Mucosa of gallbladder (tissue), 1 donor: ENCODE data around the gene RBBP6. TPM values are rescaled to one million over a fixed set of nuclear protein-coding genes. Genes with fewer than 3 reads are reported as not detected.
"Not testable (repeated sequence)": the region's sequence is repeated elsewhere in the genome, so short reads cannot be mapped to it uniquely, and the experiment has no call there.

ENCODE experiments used
- DNase-seq: peaks from one replicate; pipeline ENCODE4 v3.0.0-alpha.2; 2020; ENCODE audit warnings: low spot score
- total RNA-seq: library from RNA; stranded (reverse); gene quantifications from one replicate; pipeline ENCODE4 v1.2.1, GENCODE V29; 2021
- donor health status: DM: no; HTN: no; CAD: no.

Gene RBBP6
- total RNA-seq, 1 donor from 2014 or later = 39.1 TPM

DNA sequence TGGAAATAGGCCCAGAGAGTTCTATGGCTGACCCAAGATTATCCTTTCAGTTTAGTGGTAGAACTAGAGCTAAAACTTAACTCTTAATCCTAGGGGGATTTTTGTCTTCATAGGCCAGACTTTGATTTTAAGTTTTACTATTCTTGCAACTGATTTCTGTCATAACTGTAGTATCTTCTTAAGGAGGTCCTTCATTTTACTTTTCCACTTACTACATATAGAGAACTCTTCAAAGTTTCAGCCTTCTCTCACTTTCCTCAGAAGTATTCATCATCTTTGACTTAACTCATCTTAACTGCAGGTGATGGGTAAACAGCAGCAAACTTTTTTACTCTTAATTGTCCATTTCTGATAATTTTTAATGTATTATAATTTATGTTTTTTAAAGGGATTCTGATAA, 23.4 kb downstream of the RBBP6 start:
- DNase-seq = no peak

DNA sequence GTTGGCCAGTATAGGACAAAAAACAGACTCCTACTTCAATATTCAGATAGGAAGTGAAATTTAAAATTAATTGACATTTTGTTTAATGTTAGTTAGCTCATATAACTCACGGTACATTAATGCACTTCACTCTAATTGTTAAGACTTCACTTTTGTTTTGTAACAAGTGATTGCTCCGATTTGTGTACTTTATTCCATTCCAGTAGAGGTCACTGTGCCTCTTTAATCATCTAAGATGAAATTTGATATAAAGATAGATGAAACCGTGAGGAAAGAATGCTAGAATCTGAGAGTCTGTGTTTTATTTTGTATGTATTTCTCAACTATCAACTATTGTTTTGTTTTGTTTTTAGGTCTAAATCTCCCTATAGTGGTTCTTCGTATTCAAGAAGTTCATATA, 29.0 kb downstream of the RBBP6 start:
- no peak for DNase-seq

DNA sequence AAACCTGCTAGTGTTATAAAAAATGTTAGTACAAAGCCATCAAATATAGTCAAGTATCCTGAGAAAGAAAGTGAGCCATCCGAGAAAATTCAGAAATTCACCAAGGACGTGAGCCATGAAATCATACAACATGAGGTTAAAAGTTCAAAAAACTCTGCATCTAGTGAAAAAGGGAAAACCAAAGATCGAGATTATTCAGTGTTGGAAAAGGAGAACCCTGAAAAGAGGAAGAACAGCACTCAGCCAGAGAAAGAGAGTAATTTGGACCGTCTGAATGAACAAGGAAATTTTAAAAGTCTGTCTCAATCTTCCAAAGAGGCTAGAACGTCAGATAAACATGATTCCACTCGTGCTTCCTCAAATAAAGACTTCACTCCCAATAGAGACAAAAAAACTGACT, 31.7 kb downstream of the RBBP6 start:
- DNase-seq = no peak

DNA sequence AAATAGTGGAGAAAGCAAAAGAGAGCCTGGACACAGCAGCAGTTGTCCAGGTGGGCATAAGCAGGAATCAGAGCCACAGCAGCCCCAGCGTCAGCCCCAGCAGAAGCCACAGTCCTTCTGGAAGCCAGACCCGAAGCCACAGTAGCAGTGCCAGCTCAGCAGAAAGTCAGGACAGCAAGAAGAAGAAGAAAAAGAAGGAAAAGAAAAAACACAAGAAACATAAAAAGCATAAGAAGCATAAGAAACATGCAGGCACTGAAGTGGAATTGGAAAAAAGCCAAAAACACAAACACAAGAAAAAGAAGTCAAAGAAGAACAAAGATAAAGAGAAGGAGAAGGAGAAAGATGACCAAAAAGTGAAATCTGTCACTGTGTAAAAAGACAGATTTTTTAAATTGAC, 32.7 kb downstream of the RBBP6 start:
- no peak for DNase-seq

DNA sequence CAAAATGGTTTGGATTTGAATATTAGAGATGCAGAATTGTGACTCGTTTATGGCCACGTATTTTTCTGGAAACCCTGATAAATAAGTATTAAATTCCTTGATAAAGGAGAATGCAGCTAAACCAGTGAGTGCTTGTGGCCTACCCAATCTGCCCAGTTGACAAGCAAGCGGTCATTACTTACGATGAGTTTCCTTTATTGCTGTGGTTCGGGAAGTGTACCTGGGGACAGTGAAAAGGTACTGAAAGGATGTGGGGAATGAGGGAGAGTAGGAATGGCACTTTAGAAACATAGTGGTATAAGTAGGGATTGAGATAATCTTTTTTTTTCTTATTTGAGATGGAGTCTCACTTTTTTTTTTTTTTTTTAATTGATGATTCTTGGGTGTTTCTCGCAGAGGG, 33.8 kb downstream of the RBBP6 start:
- DNase-seq = no peak

DNA sequence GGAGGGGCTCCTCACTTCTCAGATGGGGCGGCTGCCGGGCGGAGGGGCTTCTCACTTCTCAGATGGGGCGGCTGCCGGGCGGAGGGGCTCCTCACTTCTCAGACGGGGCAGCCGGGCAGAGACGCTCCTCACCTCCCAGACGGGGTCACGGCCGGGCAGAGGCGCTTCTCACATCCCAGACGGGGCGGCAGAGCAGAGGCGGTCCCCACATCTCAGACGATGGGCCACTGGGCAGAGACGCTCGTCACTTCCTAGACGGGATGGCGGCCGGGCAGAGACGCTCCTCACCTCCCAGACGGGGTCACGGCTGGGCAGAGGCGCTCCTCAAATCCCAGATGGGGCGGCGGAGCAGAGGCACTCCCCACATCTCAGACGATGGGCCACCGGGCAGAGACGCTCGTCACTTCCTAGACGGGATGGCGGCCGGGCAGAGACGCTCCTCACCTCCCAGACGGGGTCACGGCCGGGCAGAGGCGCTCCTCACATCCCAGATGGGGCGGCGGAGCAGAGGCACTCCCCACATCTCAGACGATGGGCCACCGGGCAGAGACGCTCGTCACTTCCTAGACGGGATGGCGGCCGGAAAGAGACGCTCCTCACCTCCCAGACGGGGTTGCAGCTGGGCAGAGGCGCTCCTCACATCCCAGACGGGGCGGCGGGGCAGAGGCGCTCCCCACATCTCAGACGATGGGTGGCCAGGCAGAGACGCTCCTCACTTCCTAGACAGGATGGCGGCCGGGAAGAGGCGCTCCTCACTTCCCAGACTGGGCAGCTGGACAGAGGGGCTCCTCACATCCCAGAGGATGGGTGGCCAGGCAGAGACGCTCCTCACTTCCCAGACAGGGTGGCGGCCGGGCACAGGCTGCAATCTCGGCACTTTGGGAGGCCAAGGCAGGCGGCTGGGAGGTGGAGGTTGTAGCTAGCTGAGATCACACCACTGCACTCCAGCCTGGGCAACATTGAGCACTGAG, 35.4 kb downstream of the RBBP6 start:
- not testable (repeated sequence) for DNase-seq

DNA sequence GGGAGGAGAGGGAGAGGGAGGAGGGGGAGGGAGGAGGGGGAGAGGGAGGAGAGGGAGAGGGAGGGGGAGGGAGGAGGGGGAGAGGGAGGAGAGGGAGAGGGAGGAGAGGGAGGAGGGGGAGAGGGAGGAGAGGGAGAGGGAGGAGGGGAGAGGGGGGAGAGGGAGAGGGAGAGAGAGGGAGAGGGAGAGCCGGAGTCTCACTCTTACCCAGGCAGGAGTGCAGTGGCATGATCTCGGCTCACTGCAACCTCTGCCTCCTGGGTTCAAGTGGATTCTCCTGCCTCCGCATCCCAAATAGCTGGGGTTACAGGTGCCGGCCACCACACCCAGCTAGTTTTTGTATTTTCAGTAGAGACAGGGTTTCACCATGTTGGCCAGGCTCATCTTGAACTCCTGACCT, 36.4 kb downstream of the RBBP6 start:
- DNase-seq = not testable (repeated sequence)

DNA sequence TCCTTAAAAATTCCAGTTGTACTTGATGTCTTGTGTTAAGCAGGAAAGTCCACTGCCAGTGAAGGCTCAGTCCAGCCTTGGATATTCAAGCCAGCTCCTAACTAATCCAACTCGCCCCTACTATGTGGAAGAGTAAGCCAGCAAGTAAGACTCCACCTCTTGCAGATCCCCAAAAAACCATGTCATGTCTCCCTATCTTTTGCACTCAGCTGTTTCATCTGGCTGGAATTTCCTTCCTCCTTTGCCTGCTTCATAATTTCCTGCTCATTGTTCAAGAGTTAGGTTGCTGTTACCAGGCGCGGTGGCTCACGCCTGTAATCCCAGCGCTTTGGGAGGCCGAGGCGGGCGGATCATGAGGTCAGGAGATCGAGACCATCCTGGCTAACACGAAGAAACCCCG, 37.8 kb downstream of the RBBP6 start:
- no peak for DNase-seq

DNA sequence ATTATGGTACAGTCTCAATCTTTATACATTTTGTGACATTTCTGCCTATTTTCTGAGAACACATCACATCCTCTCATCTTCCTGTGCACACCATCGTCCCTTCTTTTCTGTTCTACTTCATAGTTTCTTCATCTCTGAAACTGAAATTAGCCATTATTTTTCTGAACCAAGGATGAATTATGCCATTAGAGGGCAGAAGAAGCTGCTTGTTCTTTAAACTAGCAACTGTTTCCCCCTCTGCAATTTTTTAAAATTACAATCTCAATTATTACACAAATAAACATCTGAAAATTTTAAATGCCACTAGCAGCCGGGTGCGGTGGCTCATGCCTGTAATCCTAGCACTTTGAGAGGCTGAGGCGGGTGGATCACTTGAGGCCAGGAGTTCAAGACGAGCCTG, 41.3 kb downstream of the RBBP6 start:
- DNase-seq = no peak

DNA sequence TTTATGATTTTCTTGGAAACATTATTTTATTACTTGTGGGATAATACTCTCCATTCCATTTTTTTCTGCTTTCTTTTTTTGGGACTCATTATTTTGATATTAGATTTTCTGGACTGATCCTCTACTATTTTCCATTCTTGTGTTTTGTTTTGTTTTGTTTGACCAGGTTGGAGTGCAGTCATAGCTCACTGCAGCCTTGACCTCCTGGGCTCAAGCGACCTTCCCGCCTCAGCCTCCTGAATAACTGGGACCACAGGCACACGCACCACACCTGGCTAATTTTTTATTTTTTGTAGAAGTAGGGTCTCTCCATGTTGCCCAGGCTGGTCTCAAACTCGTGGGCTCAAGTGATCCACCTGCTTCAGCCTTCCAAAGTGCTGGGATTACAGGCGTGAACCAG, 44.1 kb downstream of the RBBP6 start:
- DNase-seq = no peak

DNA sequence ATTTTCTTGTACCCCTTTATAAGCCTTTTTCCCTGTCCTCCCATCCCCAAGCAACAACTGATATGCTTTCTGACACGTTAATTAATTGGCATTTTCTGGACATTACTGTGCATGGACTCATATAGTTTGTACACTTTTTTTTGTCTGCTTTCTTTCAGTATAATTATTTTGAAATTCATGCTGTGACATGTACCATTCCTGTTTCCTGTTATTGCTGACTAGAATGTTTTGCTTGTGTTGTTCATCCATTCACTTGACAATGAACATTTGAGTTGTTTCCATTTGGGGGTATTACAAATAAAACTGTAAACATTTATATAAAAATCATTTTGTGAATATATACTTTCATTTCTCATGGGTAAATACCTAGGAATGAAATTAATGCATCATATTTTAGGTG, 50.6 kb downstream of the RBBP6 start:
- DNase-seq = no peak

DNA sequence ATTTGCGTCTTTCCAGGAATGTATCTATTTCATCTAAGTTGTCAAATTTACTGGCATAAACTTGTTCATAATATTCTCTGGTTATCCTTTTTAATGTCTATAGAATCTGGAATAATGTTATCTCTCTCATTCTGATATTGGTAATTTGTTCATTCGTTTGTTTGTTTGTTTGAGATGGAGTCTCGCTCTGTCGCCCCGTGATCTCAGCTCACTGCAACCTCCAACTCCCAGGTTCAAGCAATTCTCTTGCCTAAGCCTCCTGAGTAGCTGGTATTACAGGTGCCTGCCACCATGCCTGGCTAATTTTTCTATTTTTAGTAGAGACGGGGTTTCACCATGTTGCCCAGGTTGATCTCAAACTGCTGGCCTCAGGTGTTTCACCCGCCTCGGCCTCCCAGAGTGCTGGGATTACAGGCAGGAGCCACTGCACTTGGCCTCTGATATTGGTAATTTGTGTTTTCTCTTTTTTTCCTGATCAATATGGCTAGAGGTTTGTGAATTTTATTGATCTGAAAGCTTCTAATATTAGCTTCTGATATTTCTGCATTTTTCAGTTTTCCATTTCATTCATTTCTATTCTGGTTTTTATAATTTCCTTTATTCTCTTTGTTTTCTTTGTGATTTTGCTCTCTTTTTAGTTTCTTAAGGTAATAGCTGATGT, 59.5 kb downstream of the RBBP6 start:
- no peak for DNase-seq

DNA sequence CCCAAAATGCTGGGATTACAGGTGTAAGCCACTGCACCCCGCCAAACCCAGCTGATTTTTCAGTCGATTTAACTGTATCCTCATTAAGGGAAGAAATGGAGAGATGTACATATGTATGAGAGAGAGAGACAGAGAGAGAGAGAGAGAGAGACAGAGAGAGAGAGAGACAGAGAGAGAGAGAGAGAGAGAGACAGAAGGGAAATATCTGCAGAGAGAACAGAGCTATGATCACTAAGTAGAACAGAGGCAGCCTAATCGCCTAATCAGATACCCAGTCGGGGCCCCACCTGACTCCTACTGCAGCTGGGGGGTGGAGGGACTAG, 70.0 kb downstream of the RBBP6 start:
- DNase-seq = no peak

DNA sequence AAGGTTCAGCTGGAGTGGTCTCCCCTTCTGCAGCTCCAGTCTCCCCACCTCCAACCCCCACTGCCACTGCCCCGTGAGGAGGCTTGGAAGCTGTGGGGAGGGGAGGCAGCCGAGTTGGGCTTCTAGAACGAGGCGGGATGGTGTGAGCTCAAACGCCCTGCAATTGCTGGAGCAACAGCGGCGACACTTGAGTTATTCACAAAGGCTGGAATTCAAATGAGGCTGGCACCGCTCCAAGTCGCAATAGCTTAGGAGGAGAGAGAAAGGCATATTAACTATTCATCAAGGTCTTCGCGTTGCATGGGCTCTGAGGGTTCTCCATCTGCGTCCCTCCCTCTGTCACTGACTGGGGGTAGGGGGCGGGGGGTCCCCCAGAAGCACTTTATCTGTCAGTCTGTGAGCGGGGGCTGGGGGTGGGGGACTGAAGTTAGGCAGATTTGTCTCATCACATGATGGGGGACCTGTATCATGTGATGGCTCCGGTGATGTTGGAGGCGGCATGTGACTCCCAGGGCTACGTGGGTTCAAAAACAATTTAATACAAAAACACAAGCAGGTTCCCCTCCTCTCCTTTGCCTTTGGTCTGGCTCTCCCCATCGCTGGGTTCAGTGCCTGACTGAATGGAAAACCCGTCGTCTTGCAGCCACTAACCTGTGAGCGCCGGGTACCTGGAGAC, 70.5 kb downstream of the RBBP6 start:
- DNase-seq = peak; percentile 15

DNA sequence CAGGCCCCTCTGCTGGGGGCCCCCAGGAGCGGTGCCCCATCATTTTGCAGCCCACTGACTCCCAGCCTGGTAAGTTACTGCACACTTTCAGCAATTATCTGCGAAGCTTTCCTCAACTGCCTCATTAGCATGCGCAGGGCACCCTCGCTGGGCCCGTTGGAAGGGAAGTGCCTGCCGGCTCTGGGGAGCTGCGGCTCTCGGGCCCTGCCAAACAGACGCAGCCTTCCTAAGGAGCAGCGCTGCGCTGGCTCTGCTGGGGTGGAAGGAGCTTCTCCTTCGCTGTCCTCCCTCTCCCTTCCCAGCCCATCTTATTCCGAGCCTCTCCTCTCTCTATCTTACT, 71.0 kb downstream of the RBBP6 start:
- DNase-seq = peak; percentile 12

DNA sequence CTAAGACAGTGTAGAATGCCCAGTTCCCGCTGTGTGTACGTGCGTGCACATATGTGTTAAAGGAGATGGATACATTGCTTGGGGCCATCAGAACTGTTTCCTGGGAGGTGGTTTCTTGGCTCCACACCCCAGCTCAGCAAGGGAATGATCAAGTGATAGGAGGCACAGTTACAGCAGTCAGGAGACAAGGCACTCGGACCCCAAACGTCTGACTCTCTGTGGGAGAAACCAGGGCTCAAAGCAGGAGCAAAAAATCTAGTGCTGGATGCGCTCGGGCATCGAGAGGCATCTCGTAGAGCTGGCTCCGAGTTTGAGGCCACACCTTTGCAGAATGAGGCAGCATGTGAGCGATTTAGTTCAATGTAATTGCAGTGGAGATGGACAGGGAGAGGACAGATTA, 71.9 kb downstream of the RBBP6 start:
- no peak for DNase-seq

DNA sequence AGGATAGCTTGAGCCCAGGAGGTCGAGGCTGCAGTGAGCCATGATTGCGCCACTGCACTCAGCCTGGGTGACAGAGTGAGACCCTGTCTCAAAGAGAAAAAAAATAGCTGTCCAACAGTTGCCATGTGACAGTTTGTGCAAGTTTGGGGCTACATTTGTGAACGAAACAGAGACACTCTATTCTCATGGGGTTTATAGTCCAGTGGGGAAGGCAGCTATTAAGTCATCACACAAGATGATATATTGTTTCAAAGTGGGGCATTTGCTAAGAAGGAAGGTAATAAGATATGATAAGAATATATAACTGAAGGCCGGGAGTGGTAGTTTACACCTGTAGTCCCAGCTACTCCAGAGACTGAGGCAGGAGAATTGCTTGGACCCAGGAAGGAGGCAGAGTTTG, 73.3 kb downstream of the RBBP6 start:
- no peak for DNase-seq

DNA sequence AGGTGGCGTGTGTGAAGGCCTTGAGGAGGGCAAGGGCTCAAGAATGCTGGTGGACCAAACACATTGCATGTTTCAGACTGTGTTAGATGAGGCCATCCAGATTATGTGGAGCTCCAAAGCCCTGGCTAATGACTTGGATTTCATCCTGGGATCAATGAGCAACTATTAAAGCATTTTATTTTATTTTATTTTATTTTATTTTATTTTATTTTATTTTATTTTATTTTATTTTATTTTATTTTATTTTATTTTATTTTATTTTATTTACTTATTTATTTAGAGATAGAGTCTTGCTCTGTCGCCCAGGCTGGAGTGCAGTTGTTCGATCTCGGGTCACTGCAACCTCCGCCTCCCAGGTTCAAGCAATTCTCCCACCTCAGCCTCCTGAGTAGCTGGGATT, 73.9 kb downstream of the RBBP6 start:
- not testable (repeated sequence) for DNase-seq

DNA sequence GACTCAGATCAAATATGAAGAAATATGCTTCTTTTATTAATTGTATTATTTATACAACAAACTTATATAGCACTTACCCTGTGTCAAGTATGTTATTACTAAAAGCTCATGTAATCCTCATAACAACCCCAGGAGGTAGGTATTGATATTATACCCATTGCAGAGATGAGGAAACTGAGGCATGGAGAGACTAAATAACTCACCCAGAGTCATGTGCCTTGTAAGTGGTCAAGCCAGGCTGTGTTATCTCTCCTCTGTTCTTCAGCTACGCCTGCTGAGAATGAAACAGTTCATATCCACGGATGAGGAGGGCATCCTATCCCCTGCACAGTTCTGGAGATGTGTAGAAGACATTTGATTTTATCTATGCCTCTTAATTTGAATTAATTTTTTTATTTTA, 78.1 kb downstream of the RBBP6 start:
- DNase-seq = no peak
